HG03575 (cell line): ENCODE results near the gene PRDM16.

Experiments used
- ATAC-seq: cut with Tn5 transposase; IDR thresholded peaks from one replicate; pipeline ENCODE4 v1.9.1; 2021; ENCODE audit not compliant: unreplicated experiment, insufficient number of reproducible peaks, low FRiP score; ENCODE audit errors: extremely low read depth

Gene PRDM16

DNA sequence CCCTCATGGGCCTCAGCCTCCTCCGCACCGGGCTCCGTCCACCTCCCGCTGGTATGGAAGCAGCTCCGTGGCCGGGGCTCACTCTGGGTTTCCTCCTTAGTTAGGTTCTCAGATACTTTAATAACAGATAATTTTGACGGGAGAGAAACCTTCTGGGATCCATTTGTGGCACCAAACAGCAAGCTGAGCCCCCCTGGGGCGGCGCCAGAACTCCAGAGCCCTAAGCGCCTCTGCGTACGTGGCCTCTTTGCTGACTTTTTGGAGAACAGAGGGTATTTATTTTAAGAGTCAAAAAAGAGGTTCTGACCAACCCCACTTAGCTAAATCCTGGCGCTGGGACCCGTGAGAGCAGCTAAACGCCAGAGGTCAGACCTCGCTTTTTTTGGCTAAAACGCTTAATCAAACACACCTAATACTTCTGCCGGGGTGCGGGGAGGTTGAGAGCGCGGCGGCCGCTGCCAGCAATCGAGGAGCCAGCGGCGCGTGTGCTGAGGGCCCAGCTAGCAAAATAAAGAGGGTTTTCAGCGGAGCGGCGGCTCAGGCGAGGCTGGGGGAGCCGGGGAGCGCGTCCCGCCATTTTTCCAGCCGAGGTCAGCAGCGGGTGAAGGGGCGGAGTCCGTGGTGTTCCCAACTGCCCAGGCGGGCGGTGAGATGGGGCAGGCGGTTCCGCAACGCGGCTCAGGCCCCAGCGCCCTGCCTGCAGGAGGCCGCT, 171.7 kb downstream of the PRDM16 start:
- ATAC-seq, result no peak

DNA sequence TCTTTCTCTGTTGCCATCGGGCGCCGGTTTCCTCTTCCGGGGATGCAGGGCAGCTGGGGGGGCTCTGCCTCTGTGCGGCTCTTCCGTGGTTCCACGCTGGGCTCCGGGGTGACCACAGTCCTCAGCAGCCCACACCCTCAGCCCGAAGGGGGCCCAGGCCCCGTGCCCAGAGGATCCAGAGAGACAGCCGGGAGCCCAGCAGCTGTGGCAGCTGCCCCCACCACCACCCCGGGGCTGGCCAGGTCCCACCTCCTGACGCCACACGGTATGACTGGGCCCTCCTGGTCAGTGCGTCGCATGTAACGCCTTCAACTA, 172.2 kb downstream of the PRDM16 start:
- no peak for ATAC-seq

DNA sequence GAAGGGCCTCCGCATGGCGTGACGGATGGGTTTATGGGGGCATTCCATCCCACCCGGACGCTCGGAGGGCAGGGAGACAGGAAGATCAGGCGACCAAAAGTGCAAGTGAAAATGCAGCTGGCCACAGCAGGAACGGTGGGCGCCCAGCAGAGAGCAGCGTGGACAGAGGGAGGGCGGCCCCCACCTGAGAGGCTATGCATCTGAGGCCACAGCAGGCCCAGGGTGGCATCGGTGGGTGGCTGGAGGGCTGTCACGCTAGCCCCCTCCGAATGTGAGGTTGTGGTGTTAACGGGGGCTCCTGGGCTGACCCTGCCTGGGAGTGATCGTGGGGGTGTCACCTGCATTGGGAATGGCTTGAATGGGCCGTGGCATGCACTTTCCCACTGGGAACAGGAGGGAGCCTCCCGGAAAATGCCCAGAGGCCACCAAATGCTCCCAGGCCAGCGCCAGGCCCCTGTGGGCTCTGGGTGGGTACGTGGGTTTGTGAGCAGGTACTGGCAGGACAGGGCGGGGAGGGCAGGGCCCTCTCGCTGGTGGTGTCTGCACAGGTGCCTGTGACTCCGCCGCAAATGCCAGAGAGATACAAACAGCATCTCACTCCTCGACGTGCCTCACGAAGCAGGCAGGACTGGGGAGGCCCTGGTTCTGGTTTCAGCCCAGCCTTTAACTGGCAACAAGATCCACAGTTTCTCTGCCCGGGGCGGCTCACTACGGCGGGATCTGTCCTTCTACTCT, 172.8 kb downstream of the PRDM16 start:
- no peak for ATAC-seq

DNA sequence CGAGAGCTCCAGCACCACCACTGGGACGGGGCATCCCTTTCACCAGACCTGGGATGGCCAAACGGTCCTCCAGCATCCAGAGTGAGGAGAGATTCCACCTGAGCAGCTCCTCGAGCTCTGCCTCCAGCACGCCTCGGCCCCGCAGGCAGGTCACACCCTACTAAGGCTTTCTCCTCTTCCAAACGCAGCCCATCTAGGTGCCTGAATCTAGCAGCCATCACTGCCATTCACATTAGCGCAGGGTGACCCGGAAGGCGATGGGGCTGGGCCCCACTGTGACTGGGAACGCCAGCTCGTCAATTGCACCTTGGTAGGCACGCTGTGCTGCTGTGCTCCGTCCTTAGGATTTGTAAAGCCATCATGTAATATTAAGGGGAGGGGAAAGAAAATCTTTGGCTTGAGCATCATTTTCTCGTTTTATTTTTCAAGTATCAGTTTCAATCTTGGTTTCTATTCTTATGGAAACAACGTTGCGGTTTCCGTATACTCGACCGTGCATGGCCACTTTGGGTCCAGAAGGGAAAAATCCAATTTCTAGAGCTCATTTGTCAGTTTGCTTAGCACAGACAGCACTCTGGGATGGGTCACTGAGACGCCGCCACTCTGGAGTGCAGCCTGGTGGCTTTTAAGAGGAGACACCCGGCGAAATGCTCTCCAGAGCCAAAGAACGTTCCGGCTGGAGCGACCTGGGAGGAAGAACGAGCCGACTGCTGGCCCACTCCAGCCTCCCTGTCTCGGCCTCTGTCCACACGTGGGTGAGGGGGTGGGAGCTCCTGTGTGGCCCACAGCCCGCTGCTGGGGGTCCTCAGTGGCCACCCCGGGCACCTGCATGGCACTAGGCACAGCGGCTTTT, 173.6 kb downstream of the PRDM16 start:
- no peak for ATAC-seq

DNA sequence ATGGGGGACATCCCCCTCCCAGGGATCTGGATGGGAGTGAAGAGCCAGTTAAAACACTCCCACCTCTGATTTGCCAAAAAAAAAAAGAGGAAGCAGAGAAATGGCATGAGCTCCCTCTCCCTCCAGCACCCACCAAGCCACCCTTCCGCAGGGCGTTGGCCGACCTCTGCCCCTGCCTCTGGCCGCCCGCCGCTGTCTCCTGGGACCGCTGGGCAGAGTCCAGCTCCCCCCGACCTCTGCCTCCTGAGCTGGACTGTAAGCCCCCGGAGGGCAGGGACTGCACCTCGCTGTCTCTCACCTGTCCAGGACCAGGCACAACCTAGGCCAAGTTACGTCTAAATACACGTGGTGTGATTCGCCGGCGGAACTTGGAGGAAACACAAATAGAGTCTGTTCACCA, 174.3 kb downstream of the PRDM16 start:
- no peak for ATAC-seq

DNA sequence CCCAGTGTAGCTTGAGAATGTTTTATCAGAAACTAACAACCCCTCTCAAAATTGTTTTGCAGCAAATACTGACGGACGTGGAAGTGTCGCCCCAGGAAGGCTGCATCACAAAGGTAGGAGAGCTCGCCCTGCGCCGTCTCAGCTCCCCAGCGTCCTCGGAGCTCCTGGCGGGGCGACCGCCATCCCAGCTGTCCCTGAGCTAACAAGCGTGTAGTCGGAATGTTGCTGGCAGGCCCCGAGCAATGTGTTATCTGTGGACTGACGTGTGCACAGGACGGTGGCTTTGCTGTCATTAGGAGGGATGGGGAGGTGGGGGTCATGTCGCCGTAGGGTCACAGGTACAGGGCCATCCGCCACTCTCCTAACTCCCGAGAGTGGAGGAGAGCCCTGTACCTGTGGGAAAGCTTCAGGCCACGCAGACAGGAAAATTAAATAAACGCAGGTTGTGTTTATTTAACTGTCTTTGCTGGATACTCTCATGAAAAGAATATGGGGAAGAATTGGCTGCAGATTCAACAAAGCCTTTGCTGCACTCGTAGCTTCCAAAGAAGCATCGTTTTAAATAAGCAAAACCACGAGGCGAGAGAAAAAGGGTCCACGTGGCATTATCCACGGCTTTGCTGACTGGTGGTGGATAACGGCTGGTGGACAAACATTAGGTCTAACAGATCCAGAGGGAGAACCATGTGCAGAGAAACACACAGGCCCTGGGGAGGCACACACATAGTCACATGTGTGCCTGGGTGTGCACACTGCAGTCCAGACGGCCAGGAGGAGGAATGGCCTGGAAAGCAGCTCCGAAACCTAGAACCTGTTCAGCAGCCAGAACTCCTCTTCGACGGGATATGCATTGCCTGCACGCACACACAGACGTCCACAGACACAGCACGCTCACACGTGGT, 175.3 kb downstream of the PRDM16 start:
- ATAC-seq, result no peak

DNA sequence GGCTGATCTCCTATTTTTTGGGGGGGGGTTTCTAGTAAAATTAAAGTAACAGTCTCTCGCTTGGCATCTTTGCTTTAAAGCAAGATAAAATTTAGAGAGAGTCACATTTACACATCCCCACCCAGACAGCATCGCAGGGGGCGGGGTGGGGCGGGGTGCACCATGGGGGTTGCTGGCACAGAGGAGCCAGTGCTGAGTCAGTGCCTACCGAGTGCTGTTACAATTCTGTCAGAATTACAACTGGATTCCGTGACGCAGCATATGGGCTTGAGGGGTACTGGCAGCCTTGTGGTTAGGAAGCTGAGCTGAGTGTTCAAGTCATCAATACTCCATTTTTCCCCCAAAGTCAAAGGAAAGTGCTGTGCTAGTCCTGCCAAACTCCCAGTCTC, 175.9 kb downstream of the PRDM16 start:
- no peak for ATAC-seq

DNA sequence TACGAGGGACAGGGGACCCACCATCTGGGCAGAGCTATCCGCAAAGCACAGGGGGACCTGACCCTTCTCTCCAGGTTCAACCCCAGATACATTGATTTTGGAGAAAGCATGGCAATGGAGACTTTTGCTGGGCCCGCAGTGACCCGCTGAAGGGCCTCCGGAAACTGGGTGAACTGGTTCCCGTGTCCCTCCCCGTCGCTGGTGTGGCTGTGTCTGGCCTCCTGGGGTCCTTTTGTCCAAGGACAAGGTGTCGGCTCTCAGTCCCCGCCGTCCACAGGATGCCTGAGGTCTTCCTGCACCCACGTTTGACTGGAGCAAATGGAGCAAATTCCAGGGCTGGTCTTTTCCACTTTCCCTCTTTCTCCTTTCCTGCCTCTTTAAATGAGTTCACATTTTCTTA, 176.3 kb downstream of the PRDM16 start:
- ATAC-seq, result no peak

DNA sequence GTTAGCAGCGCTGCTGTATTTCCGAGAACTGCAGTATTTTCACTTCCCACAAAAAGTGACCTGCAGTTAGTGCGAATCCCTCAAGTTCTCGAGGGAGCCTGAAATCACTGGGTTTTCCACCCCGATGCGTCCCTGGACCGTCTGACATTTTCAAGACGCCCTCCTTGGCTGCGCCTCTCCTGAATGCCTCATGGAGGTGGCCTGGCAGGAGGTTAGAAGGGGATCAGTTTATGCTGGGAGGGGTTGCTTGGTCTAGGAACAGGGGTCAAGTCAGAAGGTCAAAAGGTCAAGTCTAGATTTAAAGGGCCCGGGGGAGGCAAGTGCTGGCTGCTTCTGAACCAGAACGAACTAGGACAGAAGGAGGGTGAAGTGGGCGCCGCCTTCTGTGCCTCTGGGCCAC, 176.8 kb downstream of the PRDM16 start:
- ATAC-seq, result no peak

DNA sequence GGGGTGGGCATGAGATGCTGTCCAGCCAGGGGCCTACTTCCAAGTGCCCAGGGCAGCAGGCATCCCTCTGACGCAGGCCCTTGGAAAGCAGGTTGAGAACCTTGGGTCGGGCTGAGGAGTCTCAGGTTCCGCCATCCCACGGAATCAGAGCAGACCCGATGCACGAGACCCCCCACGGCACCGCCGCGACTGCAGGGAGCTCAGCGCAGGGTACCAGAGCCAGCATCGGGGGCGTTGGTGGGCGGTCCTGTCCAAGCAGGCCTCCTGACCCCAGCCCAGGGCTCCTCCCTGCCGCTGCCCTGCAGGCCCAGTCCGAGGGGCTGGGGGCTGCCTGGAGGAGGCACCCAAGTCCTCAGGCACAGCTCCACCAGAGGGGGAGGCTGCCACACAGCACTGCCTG, 177.2 kb downstream of the PRDM16 start:
- ATAC-seq, result no peak

DNA sequence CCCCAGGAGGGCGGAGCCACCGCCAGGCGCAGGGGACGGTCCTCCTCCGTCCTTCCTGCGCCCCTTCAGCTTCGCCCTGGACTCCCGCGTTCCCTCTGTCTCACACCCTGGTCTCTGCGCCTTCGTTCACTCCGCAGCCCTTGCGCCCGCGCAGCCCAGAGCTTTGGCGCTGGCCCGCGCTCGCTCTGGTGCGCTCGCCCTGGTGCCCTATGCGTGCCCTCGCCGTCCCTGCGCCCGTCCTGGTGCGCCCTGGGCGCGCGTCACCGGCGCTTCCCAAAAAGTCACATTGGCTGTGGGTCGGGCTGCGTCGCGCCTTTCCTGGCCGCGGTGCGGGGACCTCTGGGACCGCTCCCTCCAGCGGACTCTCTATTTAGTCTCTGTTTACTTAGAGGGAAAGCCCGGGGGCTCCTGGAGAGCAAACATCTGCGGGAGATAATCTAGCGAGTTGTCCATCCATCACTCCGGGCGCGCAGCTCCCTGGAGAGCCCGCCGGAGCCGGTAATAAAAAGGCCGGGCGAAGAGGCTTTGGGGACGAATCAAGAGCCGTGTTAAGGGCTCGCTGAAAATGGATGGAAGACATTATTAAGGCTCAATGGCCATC, 178.6 kb downstream of the PRDM16 start:
- no peak for ATAC-seq

DNA sequence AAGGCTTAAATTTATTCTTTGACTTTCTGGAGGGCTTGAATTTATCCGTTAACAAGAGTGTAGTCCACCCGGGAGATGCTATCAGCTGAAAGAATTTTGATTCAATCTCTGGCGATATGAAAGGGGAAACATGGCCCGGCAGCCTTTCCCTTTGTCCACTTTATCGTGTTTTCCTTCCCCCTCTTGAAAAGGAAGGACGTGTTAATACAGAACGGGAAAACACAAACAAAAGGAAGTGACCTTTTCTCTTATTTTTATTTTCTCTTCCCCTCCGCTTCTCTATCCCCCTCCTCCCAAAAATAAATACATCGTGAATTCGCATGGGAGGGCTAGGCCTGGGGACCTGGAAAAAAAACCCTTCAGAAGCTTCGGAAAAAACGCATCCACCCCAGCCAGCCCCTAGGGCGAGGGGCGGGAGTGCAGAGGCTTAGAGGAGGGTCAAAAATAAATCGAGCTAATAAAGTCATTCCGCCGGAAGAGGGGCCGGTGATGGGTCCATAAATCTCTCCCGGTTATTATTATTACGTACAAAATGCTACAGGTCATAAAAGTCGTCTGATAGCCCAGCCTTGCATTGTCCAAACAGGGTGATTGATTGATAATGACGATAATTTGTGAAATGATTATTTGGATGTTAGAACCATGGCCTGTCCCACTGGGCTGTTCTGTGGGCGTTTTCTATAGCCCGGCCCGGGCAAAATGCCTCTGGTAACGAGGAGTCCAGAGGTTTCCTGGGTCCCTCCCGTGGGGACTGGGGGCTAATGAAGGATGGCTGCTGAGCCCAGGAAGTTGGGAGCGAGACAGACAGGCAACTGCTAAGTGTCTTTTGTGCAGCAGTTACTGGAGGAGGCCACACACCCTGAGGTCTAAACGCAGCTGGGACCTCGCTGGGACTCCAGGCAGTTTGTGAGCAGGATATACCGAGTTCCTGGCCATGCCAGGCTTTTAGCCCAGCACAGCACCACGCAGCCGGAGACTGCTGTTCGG, 179.4 kb downstream of the PRDM16 start:
- ATAC-seq, result no peak

DNA sequence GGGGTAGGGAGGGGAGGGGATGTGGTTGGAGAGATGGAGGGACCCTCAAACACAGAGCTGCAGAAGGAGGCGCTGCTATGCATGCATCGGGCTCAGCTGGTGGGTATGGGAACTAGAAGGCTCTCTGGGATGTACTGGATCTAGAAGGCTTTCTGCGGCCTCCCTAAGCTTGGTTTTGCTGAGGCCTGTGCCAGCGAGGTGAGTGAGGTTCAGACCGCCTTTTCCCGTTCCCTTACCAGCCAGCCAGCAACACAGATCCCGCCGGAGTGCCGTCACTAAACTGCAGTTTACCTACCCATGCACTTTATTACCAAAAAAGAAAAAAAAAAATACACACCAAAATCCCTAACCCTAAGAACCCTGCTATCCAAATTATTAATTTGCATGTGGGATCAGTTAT, 180.2 kb downstream of the PRDM16 start:
- no peak for ATAC-seq

DNA sequence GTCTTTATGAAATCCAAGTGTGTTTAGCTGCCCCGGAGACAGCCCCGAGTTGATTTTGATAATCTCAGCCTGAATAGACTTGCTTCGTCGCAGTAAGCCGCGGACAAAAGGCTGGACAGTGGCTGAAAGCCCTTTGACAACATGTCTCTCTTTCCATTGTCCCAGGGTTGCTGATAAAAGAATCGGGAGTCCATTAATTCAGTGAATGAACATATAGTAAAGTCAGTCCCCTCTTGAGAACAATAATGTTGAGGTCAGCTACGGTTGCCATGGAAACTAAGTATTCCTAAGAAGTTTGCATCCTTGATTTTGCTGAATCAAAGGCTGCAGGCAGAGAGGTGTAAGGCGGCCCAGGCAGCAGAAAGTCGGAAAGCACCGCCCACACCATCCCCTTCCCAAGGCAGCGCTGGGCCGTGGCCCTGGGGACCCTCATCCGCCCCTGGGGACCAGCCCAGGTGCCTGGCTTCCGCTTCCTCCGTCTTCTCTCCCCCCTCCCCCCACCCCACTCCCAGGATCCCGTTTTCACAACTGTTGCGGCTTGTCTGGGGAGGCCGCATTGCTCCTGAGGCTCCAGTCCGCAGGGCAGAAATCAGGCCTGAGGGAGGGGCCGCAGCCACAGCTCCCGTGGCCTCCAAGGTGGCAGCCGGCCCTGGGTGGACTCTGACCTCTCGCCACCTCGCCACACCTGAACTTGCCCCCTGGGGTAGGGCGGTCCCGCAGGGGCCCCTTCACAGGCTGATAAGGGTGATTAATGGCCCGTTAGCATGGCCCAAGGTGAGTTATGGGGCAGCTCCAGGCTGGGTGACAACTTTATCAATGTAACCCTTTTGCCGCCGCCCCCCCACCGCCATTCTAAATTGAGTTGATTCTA, 180.9 kb downstream of the PRDM16 start:
- ATAC-seq, result no peak

DNA sequence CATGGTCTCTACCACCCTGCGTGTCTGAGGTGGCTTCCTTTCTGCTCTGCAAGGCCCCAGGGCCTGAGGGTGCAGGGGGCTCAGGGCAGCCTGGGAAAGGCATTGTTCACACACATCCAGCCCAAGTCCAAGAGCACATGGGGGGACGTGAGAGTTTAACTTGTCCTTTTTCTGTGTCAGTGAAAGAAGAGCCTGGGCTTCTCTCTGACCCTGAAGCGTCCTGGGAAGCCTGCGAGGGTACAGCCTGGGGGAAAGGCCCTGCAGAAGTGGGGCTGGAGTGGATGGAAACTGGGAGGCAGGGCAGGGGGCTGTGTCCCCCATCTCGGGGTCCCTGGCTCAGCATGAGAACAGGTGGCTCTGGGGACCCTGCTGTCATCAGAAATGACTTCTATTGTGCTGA, 181.6 kb downstream of the PRDM16 start:
- no peak for ATAC-seq

DNA sequence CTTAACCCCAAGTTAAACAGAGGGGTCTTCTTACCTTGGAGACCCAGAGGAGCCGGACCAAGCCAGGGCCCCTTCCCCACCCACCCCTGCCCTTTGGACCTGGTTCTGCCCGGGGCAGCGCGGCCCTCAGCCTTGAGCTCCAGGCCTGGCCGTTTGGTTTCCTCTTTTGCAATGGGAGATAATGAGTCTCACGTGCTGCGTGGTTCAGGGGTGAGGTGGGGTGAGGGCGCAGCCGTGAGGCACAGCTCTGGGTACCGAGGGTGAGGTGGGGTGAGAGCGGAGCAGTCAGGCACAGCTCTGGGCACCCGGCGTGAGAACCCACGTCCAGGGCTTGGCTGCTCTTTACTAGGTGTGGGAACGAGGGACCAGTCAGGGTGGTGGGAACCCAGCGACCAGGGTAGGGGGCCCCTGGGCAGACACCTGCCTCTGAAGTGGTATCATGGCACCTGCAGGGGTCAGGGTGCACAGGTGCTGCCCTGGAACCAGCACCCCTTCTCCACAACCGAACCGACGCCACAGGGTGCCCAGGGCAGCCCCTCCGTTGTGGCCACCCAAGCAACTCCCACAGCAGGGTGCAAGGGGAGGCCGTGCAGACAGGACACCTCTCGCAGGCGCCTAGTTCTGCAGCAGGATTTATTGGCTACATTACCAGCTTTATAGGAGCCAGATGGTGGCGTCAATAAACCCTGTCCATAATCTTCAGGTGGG, 182.2 kb downstream of the PRDM16 start:
- ATAC-seq, result no peak
